Measurements from ENCODE around the gene NEU1.
"Not testable (repeated sequence)": the region's sequence is repeated elsewhere in the genome, so short reads cannot be mapped to it uniquely, and the experiment has no call there.

The NEU1 gene

GRCh38 chr6:31847276-31847978 lies 15.2 kb downstream of the NEU1 start:
- Histone ChIP-seq H3K9me3 (ENCODE audit: control insufficient read depth, low read length) (no peaks in the 10 kb centered on the region), H2BK5ac (ENCODE audit: low read depth, low read length, poor library complexity, severe bottlenecking) (no peak overlapping the region), H2BK15ac (ENCODE audit: low read depth, poor library complexity, severe bottlenecking) (no peak overlapping the region), H2AFZ (ENCODE audit: low read depth, low read length) (no peak overlapping the region), H3K27me3 (ENCODE audit: control insufficient read depth in 1 of 2, insufficient read depth in 1 of 2, low read length in 2 of 2) (no peaks in the 10 kb centered on the region), H3K18ac (ENCODE audit: low read depth in 1 of 2, low read length in 2 of 2) (no peak overlapping the region), H3K14ac (ENCODE audit: low read length in 2 of 2) (no peak overlapping the region), H3K79me1 (replicated peaks; ENCODE audit: low read length, poor library complexity, severe bottlenecking) (no peaks in the 10 kb centered on the region), H3K23ac (ENCODE audit: low read length in 2 of 2) (no peak overlapping the region), H2AK5ac (ENCODE audit: low read length, severe bottlenecking) (no peak overlapping the region), H4K8ac (ENCODE audit: low read length) (no peak overlapping the region), H3K36me3 (ENCODE audit: control insufficient read depth in 1 of 2, insufficient read depth in 2 of 2, low read depth in 1 of 2, low read length in 2 of 2) (peaks cover 0 to 21% of the 10 kb centered on the region in 2 experiments), H4K91ac (ENCODE audit: low read length) (no peak overlapping the region), H2BK120ac (ENCODE audit: low read depth, low read length) (no peak overlapping the region), H3K9ac (ENCODE audit: low read length) (no peak overlapping the region), H3K4me2 (ENCODE audit: low read length, poor library complexity, severe bottlenecking) (no peak overlapping the region), H3K4ac (ENCODE audit: low read depth in 1 of 2, low read length in 2 of 2) (no peak overlapping the region), H3K27ac (ENCODE audit: low read length, poor library complexity, severe bottlenecking) (no peak overlapping the region), H3K4me3 (ENCODE audit: insufficient read depth in 1 of 2, low read depth in 1 of 2, low read length in 2 of 2) (no peak overlapping the region), H2BK12ac (ENCODE audit: low read length in 2 of 2) (no peak overlapping the region), H3K4me1 (ENCODE audit: control insufficient read depth, insufficient read depth, low read depth, low read length) (peaks cover 11% of the 10 kb centered on the region)
- 100% methylated on average over 2 of the region's 2 CpGs for WGBS
- DNase-seq = no peak

- Histone ChIP-seq H3K36me3 (ENCODE audit: control insufficient read depth in 1 of 2, insufficient read depth in 2 of 2, low read depth in 1 of 2, low read length in 2 of 2) (peaks cover 16 to 48% of the 10 kb centered on the region in 2 experiments), H3K9ac (ENCODE audit: low read length) (no peak overlapping the region)
- 95% methylated on average over 3 of the region's 3 CpGs for WGBS
Measured at GRCh38 chr6:31844507-31844906, 18.1 kb downstream of the NEU1 start.

GRCh38 chr6:31842053-31842452 lies 20.6 kb downstream of the NEU1 start:
- H3K18ac ChIP-seq (ENCODE audit: low read depth in 1 of 2, low read length in 2 of 2) = no peak overlapping the region
- no peaks in the 10 kb centered on the region for H3K9me3 ChIP-seq (ENCODE audit: control insufficient read depth, low read length)
- no peak overlapping the region for H3K14ac ChIP-seq (ENCODE audit: low read length in 2 of 2)
- H3K4me2 ChIP-seq (ENCODE audit: low read length, poor library complexity, severe bottlenecking) = no peak overlapping the region
- no peak overlapping the region for H2BK5ac ChIP-seq (ENCODE audit: low read depth, low read length, poor library complexity, severe bottlenecking)
- no peak overlapping the region for H2BK120ac ChIP-seq (ENCODE audit: low read depth, low read length)
- H4K8ac ChIP-seq (ENCODE audit: low read length) = no peak overlapping the region
- H3K9ac ChIP-seq (ENCODE audit: low read length) = no peak overlapping the region
- peaks cover 17% of the 10 kb centered on the region for H3K4me1 ChIP-seq (ENCODE audit: control insufficient read depth, insufficient read depth, low read depth, low read length)
- H4K91ac ChIP-seq (ENCODE audit: low read length) = no peak overlapping the region
- no peak overlapping the region for H2AFZ ChIP-seq (ENCODE audit: low read depth, low read length)
- H2BK15ac ChIP-seq (ENCODE audit: low read depth, poor library complexity, severe bottlenecking) = no peak overlapping the region
- no peak overlapping the region for H3K23ac ChIP-seq (ENCODE audit: low read length in 2 of 2)
- peaks cover 41 to 69% of the 10 kb centered on the region in 2 experiments for H3K36me3 ChIP-seq (ENCODE audit: control insufficient read depth in 1 of 2, insufficient read depth in 2 of 2, low read depth in 1 of 2, low read length in 2 of 2)
- peaks cover 6% of the 10 kb centered on the region for H3K79me1 ChIP-seq (replicated peaks; ENCODE audit: low read length, poor library complexity, severe bottlenecking)
- H2AK5ac ChIP-seq (ENCODE audit: low read length, severe bottlenecking) = no peak overlapping the region
- H3K4me3 ChIP-seq (ENCODE audit: insufficient read depth in 1 of 2, low read depth in 1 of 2, low read length in 2 of 2) = no peak overlapping the region
- no peak overlapping the region for H2BK12ac ChIP-seq (ENCODE audit: low read length in 2 of 2)
- no peak overlapping the region for H3K27ac ChIP-seq (ENCODE audit: low read length, poor library complexity, severe bottlenecking)
- H3K4ac ChIP-seq (ENCODE audit: low read depth in 1 of 2, low read length in 2 of 2) = no peak overlapping the region
- no peak for DNase-seq
- 97% methylated on average over 9 of the region's 9 CpGs for WGBS
- no peaks in the 10 kb centered on the region for H3K27me3 ChIP-seq (ENCODE audit: control insufficient read depth in 1 of 2, insufficient read depth in 1 of 2, low read length in 2 of 2)

More at GRCh38 chr6:31844507-31844906, 18.1 kb downstream of the NEU1 start:
- Histone ChIP-seq H2BK15ac (ENCODE audit: low read depth, poor library complexity, severe bottlenecking) (no peak overlapping the region), H3K23ac (ENCODE audit: low read length in 2 of 2) (no peak overlapping the region), H3K27ac (ENCODE audit: low read length, poor library complexity, severe bottlenecking) (no peak overlapping the region), H4K8ac (ENCODE audit: low read length) (no peak overlapping the region), H2BK120ac (ENCODE audit: low read depth, low read length) (no peak overlapping the region), H3K4me1 (ENCODE audit: control insufficient read depth, insufficient read depth, low read depth, low read length) (peaks cover 1% of the 10 kb centered on the region), H3K4me3 (ENCODE audit: insufficient read depth in 1 of 2, low read depth in 1 of 2, low read length in 2 of 2) (no peak overlapping the region), H3K27me3 (ENCODE audit: control insufficient read depth in 1 of 2, insufficient read depth in 1 of 2, low read length in 2 of 2) (no peaks in the 10 kb centered on the region), H3K79me1 (replicated peaks; ENCODE audit: low read length, poor library complexity, severe bottlenecking) (peaks cover 6% of the 10 kb centered on the region), H2AK5ac (ENCODE audit: low read length, severe bottlenecking) (no peak overlapping the region), H3K18ac (ENCODE audit: low read depth in 1 of 2, low read length in 2 of 2) (no peak overlapping the region), H3K14ac (ENCODE audit: low read length in 2 of 2) (no peak overlapping the region), H3K9me3 (ENCODE audit: control insufficient read depth, low read length) (no peaks in the 10 kb centered on the region), H2BK5ac (ENCODE audit: low read depth, low read length, poor library complexity, severe bottlenecking) (no peak overlapping the region), H4K91ac (ENCODE audit: low read length) (no peak overlapping the region), H2BK12ac (ENCODE audit: low read length in 2 of 2) (no peak overlapping the region), H3K4ac (ENCODE audit: low read depth in 1 of 2, low read length in 2 of 2) (no peak overlapping the region), H2AFZ (ENCODE audit: low read depth, low read length) (no peak overlapping the region), H3K4me2 (ENCODE audit: low read length, poor library complexity, severe bottlenecking) (no peak overlapping the region)
- DNase-seq = no peak

GRCh38 chr6:31839779-31840126 lies 22.9 kb downstream of the NEU1 start:
- H3K18ac ChIP-seq (ENCODE audit: low read depth in 1 of 2, low read length in 2 of 2) = not testable (repeated sequence)

More at GRCh38 chr6:31839779-31840126, 22.9 kb downstream of the NEU1 start:
- H4K91ac ChIP-seq (ENCODE audit: low read length); H4K8ac ChIP-seq (ENCODE audit: low read length); H2BK15ac ChIP-seq (ENCODE audit: low read depth, poor library complexity, severe bottlenecking); DNase-seq; H2BK120ac ChIP-seq (ENCODE audit: low read depth, low read length); H3K14ac ChIP-seq (ENCODE audit: low read length in 2 of 2); H2BK12ac ChIP-seq (ENCODE audit: low read length in 2 of 2); H3K23ac ChIP-seq (ENCODE audit: low read length in 2 of 2); H3K79me1 ChIP-seq (replicated peaks; ENCODE audit: low read length, poor library complexity, severe bottlenecking); H3K27me3 ChIP-seq (ENCODE audit: control insufficient read depth in 1 of 2, insufficient read depth in 1 of 2, low read length in 2 of 2); H2AK5ac ChIP-seq (ENCODE audit: low read length, severe bottlenecking); H3K4me3 ChIP-seq (ENCODE audit: insufficient read depth in 1 of 2, low read depth in 1 of 2, low read length in 2 of 2); H3K9ac ChIP-seq (ENCODE audit: low read length); H3K4me2 ChIP-seq (ENCODE audit: low read length, poor library complexity, severe bottlenecking); H2AFZ ChIP-seq (ENCODE audit: low read depth, low read length); H3K27ac ChIP-seq (ENCODE audit: low read length, poor library complexity, severe bottlenecking); H2BK5ac ChIP-seq (ENCODE audit: low read depth, low read length, poor library complexity, severe bottlenecking); H3K9me3 ChIP-seq (ENCODE audit: control insufficient read depth, low read length); H3K4ac ChIP-seq (ENCODE audit: low read depth in 1 of 2, low read length in 2 of 2): not testable (repeated sequence)
- Histone ChIP-seq H3K4me1 (ENCODE audit: control insufficient read depth, insufficient read depth, low read depth, low read length) (peaks cover 17% of the 10 kb centered on the region), H3K36me3 (ENCODE audit: control insufficient read depth in 1 of 2, insufficient read depth in 2 of 2, low read depth in 1 of 2, low read length in 2 of 2) (peaks cover 51 to 63% of the 10 kb centered on the region in 2 experiments)
- 95% methylated on average over 7 of the region's 8 CpGs for WGBS
